ENCODE data around the gene INO80C.

DNA sequence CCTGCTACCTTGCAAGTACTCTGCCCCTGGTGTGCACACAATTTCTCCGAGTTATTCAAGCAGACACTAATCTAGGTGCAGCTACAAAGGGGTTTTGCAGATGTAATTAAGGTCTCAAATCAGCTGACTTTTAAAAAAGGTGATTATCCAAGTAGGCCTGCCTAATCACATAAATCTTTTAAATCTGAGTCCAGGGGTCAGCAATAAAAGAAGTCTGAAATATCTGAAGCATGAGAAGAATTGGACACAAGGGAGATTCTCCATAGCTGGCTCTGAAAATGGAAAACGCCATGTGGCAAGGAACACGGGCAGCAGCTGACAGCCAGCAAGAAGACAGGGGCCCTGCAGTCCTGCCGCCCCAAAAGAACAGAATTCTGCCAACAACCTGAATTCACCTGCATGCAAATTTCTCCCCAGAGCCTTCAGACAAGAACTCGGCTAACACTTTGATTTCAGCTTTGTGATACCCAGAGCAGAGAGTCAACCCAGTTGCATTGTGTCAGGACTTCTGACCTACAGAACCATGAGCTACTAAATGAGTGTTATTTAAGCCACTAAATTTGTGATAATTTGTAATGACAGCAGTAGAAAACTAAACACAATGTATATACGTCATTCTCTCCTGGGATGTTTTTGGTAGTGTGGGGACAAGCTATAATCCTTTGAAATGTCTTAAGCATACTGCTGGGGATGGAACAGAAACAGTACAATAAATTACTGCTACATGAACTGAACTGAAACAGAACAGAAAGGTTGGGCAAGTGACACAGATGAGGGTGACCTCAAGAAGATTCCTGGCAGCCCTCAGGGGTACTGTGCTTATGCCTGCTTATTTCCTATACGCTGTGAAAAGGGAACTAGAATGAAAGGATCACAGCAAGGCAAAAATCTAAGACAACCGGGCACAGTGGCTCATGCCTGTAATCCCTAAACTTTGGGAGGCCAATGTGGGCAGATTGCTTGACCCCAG, 3.2 kb downstream of the INO80C start:
- TF ChIP-seq CTCF (IDR thresholded peaks at IDR 0.05) (no peak), POLR2A (IDR thresholded peaks at IDR 0.05) (no peak)
